ENCODE results near the gene GSS.

DNA sequence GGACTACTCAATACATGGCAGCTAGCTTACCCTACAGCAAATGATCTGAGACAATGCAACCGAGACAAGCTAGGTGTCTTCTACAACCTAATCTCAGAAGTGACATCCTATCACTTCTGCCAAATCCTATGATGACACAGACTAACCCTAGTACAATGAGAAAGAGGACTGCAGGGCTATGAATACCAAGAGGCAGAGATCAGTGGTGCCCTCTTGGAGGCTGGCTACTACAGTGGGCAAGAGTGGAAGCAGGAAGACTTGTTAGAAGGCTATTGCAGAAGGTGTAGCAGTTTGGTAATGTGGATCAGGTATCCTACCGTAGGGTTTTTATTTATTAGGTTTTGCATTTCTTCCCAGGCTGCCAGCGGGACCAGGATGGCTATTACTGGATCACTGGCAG is 30.3 kb downstream of the GSS start:
- TF ChIP-seq CTCF (IDR thresholded peaks at IDR 0.05): no peak
- no peak for TF ChIP-seq EP300 (IDR thresholded peaks at IDR 0.05)
